Smooth muscle cell (in vitro differentiated cells): Measurements from ENCODE around the gene PHF21A. TPM values are rescaled to one million over a fixed set of nuclear protein-coding genes. Genes with fewer than 3 reads are reported as not detected.

Experiments used
- DNase-seq: peaks from one replicate; lab custom pipeline; 2025; ENCODE audit not compliant: unreplicated experiment; lab: John Stamatoyannopoulos, UW
- H2AFZ ChIP-seq: fragments of 200-600 bp; sonication (generic); 2 replicates; pipeline ENCODE4 v1.6.0; 2016; ENCODE audit warnings: antibody characterized with exemption, low read depth, mild to moderate bottlenecking
- H3F3A ChIP-seq: fragments of 200-600 bp; sonication (generic); 2 replicates; pipeline ENCODE4 v1.6.0; 2017; ENCODE audit warnings: antibody characterized with exemption, low read depth
- H3K27ac ChIP-seq: fragments of 200-600 bp; sonication (generic); 2 replicates; pipeline ENCODE4 v1.5.1; 2016; ENCODE audit warnings: low read depth, mild to moderate bottlenecking
- H3K27me3 ChIP-seq: fragments of 200-600 bp; sonication (generic); 2 replicates; pipeline ENCODE4 v1.6.1; 2016; ENCODE audit warnings: low read depth, mild to moderate bottlenecking
- H3K36me3 ChIP-seq: fragments of 200-600 bp; sonication (generic); 2 replicates; pipeline ENCODE4 v1.5.1; 2016; ENCODE audit warnings: low read depth
- H3K4me1 ChIP-seq: fragments of 200-600 bp; sonication (generic); 2 replicates; pipeline ENCODE4 v1.5.1; 2016; ENCODE audit warnings: low read depth
- H3K4me2 ChIP-seq: fragments of 200-600 bp; sonication (generic); 2 replicates; pipeline ENCODE4 v1.6.0; 2016; ENCODE audit warnings: mild to moderate bottlenecking
- H3K4me3 ChIP-seq: fragments of 200-600 bp; sonication (generic); 2 replicates; pipeline ENCODE4 v1.5.1; 2016; ENCODE audit warnings: mild to moderate bottlenecking
- H3K79me2 ChIP-seq: fragments of 200-600 bp; sonication (generic); 2 replicates; pipeline ENCODE4 v1.6.0; 2016; ENCODE audit warnings: low read depth, mild to moderate bottlenecking
- H3K9ac ChIP-seq: fragments of 200-600 bp; sonication (generic); 2 replicates; pipeline ENCODE4 v1.6.0; 2016; ENCODE audit warnings: low read depth
- H3K9me3 ChIP-seq: fragments of 200-600 bp; sonication (generic); replicated peaks from 2 replicates; pipeline ENCODE4 v1.5.1; 2016; ENCODE audit warnings: low read depth
- H4K20me1 ChIP-seq: fragments of 200-600 bp; sonication (generic); 2 replicates; pipeline ENCODE4 v1.6.0; 2016; ENCODE audit warnings: low read depth
- WGBS: methylation state at CpG from one replicate; pipeline ENCODE4 v1.1.7; 2016; ENCODE audit warnings: low lambda C conversion rate; 5-methylcytosine and 5-hydroxymethylcytosine counted together
- polyA plus RNA-seq: library from polyadenylated mRNA; unstranded; fragments of >200 nt; fragmentation: Nextera tagmentation; extraction: Ambion mirVana; gene quantifications from 2 replicates; pipeline ENCODE4 v1.2.1, GENCODE V29; 2016
- total RNA-seq: library from RNA; depleted of rRNA; stranded (reverse); fragments of >200 nt; gene quantifications from 2 replicates; pipeline ENCODE4 v1.2.3, GENCODE V29; 2014
- TF ChIP-seq, protein P1 (sequence below): fragments of 200-600 bp; sonication (generic); IDR thresholded peaks from 2 replicates; pipeline ENCODE4 v1.5.1; 2017; ENCODE audit warnings: borderline replicate concordance, mild to moderate bottlenecking, antibody characterized with exemption; ENCODE audit not compliant: insufficient read depth, poor library complexity, severe bottlenecking

The PHF21A gene
- total and polyA plus RNA-seq, 2 experiments from 2014 or later, result 26.1 to 28.7 TPM

GRCh38 chr11:45920531-45921477 is 200.4 kb downstream of the PHF21A start:
- TF ChIP-seq, protein P1, sequence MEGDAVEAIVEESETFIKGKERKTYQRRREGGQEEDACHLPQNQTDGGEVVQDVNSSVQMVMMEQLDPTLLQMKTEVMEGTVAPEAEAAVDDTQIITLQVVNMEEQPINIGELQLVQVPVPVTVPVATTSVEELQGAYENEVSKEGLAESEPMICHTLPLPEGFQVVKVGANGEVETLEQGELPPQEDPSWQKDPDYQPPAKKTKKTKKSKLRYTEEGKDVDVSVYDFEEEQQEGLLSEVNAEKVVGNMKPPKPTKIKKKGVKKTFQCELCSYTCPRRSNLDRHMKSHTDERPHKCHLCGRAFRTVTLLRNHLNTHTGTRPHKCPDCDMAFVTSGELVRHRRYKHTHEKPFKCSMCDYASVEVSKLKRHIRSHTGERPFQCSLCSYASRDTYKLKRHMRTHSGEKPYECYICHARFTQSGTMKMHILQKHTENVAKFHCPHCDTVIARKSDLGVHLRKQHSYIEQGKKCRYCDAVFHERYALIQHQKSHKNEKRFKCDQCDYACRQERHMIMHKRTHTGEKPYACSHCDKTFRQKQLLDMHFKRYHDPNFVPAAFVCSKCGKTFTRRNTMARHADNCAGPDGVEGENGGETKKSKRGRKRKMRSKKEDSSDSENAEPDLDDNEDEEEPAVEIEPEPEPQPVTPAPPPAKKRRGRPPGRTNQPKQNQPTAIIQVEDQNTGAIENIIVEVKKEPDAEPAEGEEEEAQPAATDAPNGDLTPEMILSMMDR, result no peak
- WGBS, result 93% methylated on average over 6 of the region's 6 CpGs

DNA sequence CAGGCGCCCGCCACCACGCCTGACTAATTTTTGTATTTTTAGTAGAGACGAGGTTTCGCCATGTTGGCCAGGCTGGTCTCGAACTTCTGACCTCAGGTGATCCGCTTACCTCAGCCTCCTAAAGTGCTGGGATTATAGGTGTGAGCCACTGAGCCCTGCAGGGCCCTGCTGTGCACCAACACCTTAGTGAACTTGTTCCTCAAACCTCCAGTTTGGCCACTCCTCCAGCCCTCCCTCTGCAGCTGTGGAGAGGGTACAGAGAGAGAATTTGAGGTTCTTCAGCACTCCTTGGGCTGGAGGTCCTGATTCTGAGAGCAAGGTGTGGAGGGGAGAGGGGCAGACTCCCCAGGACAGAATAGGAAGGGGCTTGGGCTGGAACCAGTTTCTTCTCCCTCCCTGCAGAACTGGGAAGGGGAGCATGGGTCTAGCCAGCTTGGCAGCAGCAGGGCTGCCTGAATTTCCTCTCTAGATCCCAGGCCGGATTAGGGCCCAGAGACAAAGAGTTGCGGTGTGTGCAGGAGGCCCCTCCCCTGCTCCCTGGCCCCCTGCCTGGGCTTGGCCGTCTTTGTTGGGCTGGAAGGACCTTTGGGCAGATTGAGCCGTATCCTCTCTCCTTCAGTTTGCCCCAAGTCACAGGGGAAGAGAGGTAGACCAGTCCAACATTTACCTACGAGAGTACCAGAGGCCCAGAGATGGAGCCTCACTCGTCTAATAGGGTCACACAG is 201.3 kb downstream of the PHF21A start:
- H4K20me1 ChIP-seq, result no peaks in the 10 kb centered on the region
- peaks cover 8% of the 10 kb centered on the region for H3K79me2 ChIP-seq
- 89% methylated on average over 13 of the region's 13 CpGs for WGBS
- H2AFZ ChIP-seq, result no peak overlapping the region
- H3K9me3 ChIP-seq, result no peaks in the 10 kb centered on the region
- TF ChIP-seq, protein P1, result no peak
- H3K4me1 ChIP-seq, result peaks cover 30% of the 10 kb centered on the region
- DNase-seq, result no peak
- no peaks in the 10 kb centered on the region for H3F3A ChIP-seq
- H3K27me3 ChIP-seq, result peaks cover 42% of the 10 kb centered on the region
- H3K4me2 ChIP-seq, result no peak overlapping the region
- no peaks in the 10 kb centered on the region for H3K36me3 ChIP-seq
- no peak overlapping the region for H3K4me3 ChIP-seq
- no peak overlapping the region for H3K9ac ChIP-seq
- H3K27ac ChIP-seq, result no peak overlapping the region

More at GRCh38 chr11:45920531-45921477, 200.4 kb downstream of the PHF21A start:
- no peak for DNase-seq
- H3K27ac ChIP-seq, result no peak overlapping the region
- no peak overlapping the region for H3K4me3 ChIP-seq
- H3K4me1 ChIP-seq, result peaks cover 30% of the 10 kb centered on the region
- no peak overlapping the region for H2AFZ ChIP-seq
- no peaks in the 10 kb centered on the region for H3K9me3 ChIP-seq
- peaks cover 8% of the 10 kb centered on the region for H3K79me2 ChIP-seq
- H3K9ac ChIP-seq, result no peak overlapping the region
- no peaks in the 10 kb centered on the region for H3F3A ChIP-seq
- H3K4me2 ChIP-seq, result no peak overlapping the region
- no peaks in the 10 kb centered on the region for H3K36me3 ChIP-seq
- peaks cover 44% of the 10 kb centered on the region for H3K27me3 ChIP-seq
- no peaks in the 10 kb centered on the region for H4K20me1 ChIP-seq

DNA sequence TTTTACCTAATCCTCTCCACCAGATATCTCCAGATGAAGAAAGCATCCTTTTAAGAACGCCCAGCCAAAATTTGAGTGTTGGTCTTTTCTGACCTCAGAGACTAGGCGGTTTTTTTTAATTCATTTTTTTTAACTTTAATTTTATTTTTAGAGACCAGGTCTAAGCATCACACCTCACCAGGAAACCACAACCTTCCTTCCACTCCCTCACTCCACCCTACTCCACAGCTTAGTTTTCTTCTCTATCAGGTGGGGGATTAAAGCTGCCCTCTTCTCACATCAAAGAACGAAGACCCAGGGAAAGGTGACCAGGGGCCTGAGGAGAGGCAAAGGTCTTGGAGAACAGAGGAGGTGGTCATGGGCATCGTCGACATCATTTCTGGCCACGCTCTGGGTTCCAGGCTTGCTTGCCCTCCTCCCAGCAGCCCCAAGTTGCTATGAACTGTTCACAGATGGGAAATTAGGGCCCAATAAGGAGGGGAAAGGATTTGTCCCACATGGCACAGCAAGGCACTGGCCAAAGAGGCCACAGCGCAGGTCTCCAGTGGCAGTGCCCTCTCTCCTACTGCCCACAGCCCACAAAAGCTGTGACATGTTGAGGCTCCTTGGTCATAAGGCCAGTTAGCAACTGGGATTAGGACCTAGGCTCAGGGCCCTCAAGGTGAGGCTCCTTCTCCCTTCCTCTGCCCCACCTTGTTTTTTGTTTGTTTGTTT is 202.1 kb downstream of the PHF21A start:
- H4K20me1 ChIP-seq, result no peaks in the 10 kb centered on the region
- H3K36me3 ChIP-seq, result no peaks in the 10 kb centered on the region
- 76% methylated on average over 7 of the region's 7 CpGs for WGBS
- peak overlapping the region; percentile 80 for H3K4me3 ChIP-seq
- no peaks in the 10 kb centered on the region for H3K9me3 ChIP-seq
- H3K9ac ChIP-seq, result no peak overlapping the region
- peaks cover 8% of the 10 kb centered on the region for H3K79me2 ChIP-seq
- peaks cover 34% of the 10 kb centered on the region for H3K27me3 ChIP-seq
- H3K27ac ChIP-seq, result no peak overlapping the region
- DNase-seq, result no peak
- H3K4me2 ChIP-seq, result peak overlapping the region; percentile 95
- TF ChIP-seq, protein P1, result no peak
- peaks cover 30% of the 10 kb centered on the region for H3K4me1 ChIP-seq
- H2AFZ ChIP-seq, result peak overlapping the region; percentile 64
- no peaks in the 10 kb centered on the region for H3F3A ChIP-seq
